HUES48 (cell line): ENCODE measurements around the gene TSHZ2.
"Not testable (repeated sequence)": the region's sequence is repeated elsewhere in the genome, so short reads cannot be mapped to it uniquely, and the experiment has no call there.

Experiments
- H3K27ac ChIP-seq: one replicate; pipeline ENCODE4 v1.7.0; 2013; ENCODE audit warnings: low read depth, low read length, inconsistent platforms
- H3K27me3 ChIP-seq: 2 replicates; pipeline ENCODE4 v1.6.1; 2013; ENCODE audit warnings: mild to moderate bottlenecking, low read length; ENCODE audit not compliant: control insufficient read depth, insufficient read depth
- H3K36me3 ChIP-seq: 2 replicates; pipeline ENCODE4 v1.6.1; 2013; ENCODE audit warnings: low read length; ENCODE audit not compliant: control insufficient read depth, insufficient read depth
- H3K4me1 ChIP-seq: 2 replicates; pipeline ENCODE4 v1.6.1; 2013; ENCODE audit warnings: mild to moderate bottlenecking, low read length; ENCODE audit not compliant: control insufficient read depth, insufficient read depth
- H3K4me3 ChIP-seq: 2 replicates; pipeline ENCODE4 v1.5.1; 2013; ENCODE audit warnings: mild to moderate bottlenecking, low read depth, low read length
- H3K9ac ChIP-seq: 2 replicates; pipeline ENCODE4 v1.6.1; 2013; ENCODE audit warnings: mild to moderate bottlenecking, low read depth, low read length, moderate library complexity
- H3K9me3 ChIP-seq: 2 replicates; pipeline ENCODE4 v1.6.1; 2013; ENCODE audit warnings: low read length; ENCODE audit not compliant: control insufficient read depth, insufficient read depth

TSHZ2 gene

GRCh38 chr20:53425481-53425880, 453.3 kb downstream of the TSHZ2 start:
- H3K4me1 ChIP-seq = no peaks in the 10 kb centered on the region
- H3K27ac ChIP-seq = no peak overlapping the region
- H3K9me3 ChIP-seq = 0 out of 2 replicates have a peak, but pooled peaks cover 3% of the 10 kb centered on the region
- no peaks in the 10 kb centered on the region for H3K27me3 ChIP-seq
- H3K36me3 ChIP-seq = no peaks in the 10 kb centered on the region
- H3K4me3 ChIP-seq = no peak overlapping the region
- no peak overlapping the region for H3K9ac ChIP-seq

- Histone ChIP-seq H3K27ac (no peak overlapping the region), H3K4me3 (no peak overlapping the region), H3K9ac (no peak overlapping the region), H3K4me1 (no peaks in the 10 kb centered on the region), H3K36me3 (no peaks in the 10 kb centered on the region), H3K9me3 (0 out of 2 replicates have a peak, but pooled peaks cover 3% of the 10 kb centered on the region), H3K27me3 (no peaks in the 10 kb centered on the region)
Observed at GRCh38 chr20:53425941-53426340, 453.8 kb downstream of the TSHZ2 start.

- Histone ChIP-seq H3K4me3 (no peak overlapping the region), H3K27ac (no peak overlapping the region), H3K4me1 (no peaks in the 10 kb centered on the region), H3K27me3 (no peaks in the 10 kb centered on the region), H3K9ac (no peak overlapping the region), H3K9me3 (0 out of 2 replicates have a peak, but pooled peaks cover 3% of the 10 kb centered on the region), H3K36me3 (no peaks in the 10 kb centered on the region)
Observed at GRCh38 chr20:53426766-53427312, 454.7 kb downstream of the TSHZ2 start.

- no peaks in the 10 kb centered on the region for H3K4me1 ChIP-seq
- H3K27me3 ChIP-seq = no peaks in the 10 kb centered on the region
- H3K9me3 ChIP-seq = 0 out of 2 replicates have a peak, but pooled peaks cover 3% of the 10 kb centered on the region
- H3K36me3 ChIP-seq = no peaks in the 10 kb centered on the region
- H3K27ac ChIP-seq = no peak overlapping the region
- H3K4me3 ChIP-seq = no peak overlapping the region
- no peak overlapping the region for H3K9ac ChIP-seq
Observed at GRCh38 chr20:53427951-53428350, 455.8 kb downstream of the TSHZ2 start.

GRCh38 chr20:53428588-53428987, 456.4 kb downstream of the TSHZ2 start:
- Histone ChIP-seq H3K36me3 (no peaks in the 10 kb centered on the region), H3K27me3 (no peaks in the 10 kb centered on the region)

GRCh38 chr20:53428996-53429395, 456.8 kb downstream of the TSHZ2 start:
- H3K9ac ChIP-seq = no peak overlapping the region
- 0 out of 2 replicates have a peak, but pooled peaks cover 3% of the 10 kb centered on the region for H3K9me3 ChIP-seq
- no peaks in the 10 kb centered on the region for H3K27me3 ChIP-seq
- H3K36me3 ChIP-seq = no peaks in the 10 kb centered on the region
- H3K4me3 ChIP-seq = no peak overlapping the region
- no peak overlapping the region for H3K27ac ChIP-seq
- H3K4me1 ChIP-seq = no peaks in the 10 kb centered on the region

More at GRCh38 chr20:53428588-53428987, 456.4 kb downstream of the TSHZ2 start:
- Histone ChIP-seq H3K4me1 (no peaks in the 10 kb centered on the region), H3K9ac (no peak overlapping the region), H3K4me3 (no peak overlapping the region), H3K9me3 (0 out of 2 replicates have a peak, but pooled peaks cover 3% of the 10 kb centered on the region), H3K27ac (no peak overlapping the region)

- Histone ChIP-seq H3K4me3 (no peak overlapping the region), H3K27me3 (no peaks in the 10 kb centered on the region), H3K27ac (no peak overlapping the region), H3K9ac (no peak overlapping the region), H3K9me3 (no peaks in the 10 kb centered on the region), H3K36me3 (no peaks in the 10 kb centered on the region), H3K4me1 (no peaks in the 10 kb centered on the region)
Observed at GRCh38 chr20:53434662-53435061, 462.5 kb downstream of the TSHZ2 start.

- not testable (repeated sequence) for H3K4me1 ChIP-seq, H3K9me3 ChIP-seq, H3K4me3 ChIP-seq, H3K27me3 ChIP-seq, H3K27ac ChIP-seq, H3K36me3 ChIP-seq, H3K9ac ChIP-seq
Observed at GRCh38 chr20:53436927-53437326, 464.8 kb downstream of the TSHZ2 start.

GRCh38 chr20:53438368-53438767, 466.2 kb downstream of the TSHZ2 start:
- Histone ChIP-seq H3K27ac (no peak overlapping the region), H3K27me3 (no peaks in the 10 kb centered on the region), H3K4me1 (no peaks in the 10 kb centered on the region), H3K9ac (no peak overlapping the region), H3K4me3 (no peak overlapping the region), H3K9me3 (no peaks in the 10 kb centered on the region), H3K36me3 (no peaks in the 10 kb centered on the region)

GRCh38 chr20:53439046-53439445, 466.9 kb downstream of the TSHZ2 start:
- no peak overlapping the region for H3K4me3 ChIP-seq
- H3K36me3 ChIP-seq = no peaks in the 10 kb centered on the region
- H3K27me3 ChIP-seq = no peaks in the 10 kb centered on the region
- no peaks in the 10 kb centered on the region for H3K9me3 ChIP-seq
- H3K9ac ChIP-seq = no peak overlapping the region
- no peak overlapping the region for H3K27ac ChIP-seq
- no peaks in the 10 kb centered on the region for H3K4me1 ChIP-seq

GRCh38 chr20:53439616-53440015, 467.5 kb downstream of the TSHZ2 start:
- Histone ChIP-seq H3K4me1 (no peaks in the 10 kb centered on the region), H3K4me3 (no peak overlapping the region), H3K27me3 (no peaks in the 10 kb centered on the region), H3K9ac (no peak overlapping the region), H3K9me3 (no peaks in the 10 kb centered on the region), H3K36me3 (no peaks in the 10 kb centered on the region), H3K27ac (no peak overlapping the region)
